Measurements from ENCODE around the gene CHST9. TPM values are rescaled to one million over a fixed set of nuclear protein-coding genes. Genes with fewer than 3 reads are reported as not detected.

Gene CHST9
- total RNA-seq, 4 donors from 2014 or later, result 0.21 to 0.98 (median 0.26) TPM

- Histone ChIP-seq H3K4me3 (no peak overlapping the region), H3K27me3 (no peaks in the 10 kb centered on the region), H3K9me3 (no peaks in the 10 kb centered on the region), H3K36me3 (no peaks in the 10 kb centered on the region), H3K27ac (no peak overlapping the region), H3K4me1 (no peaks in the 10 kb centered on the region)
- TF ChIP-seq POLR2A (IDR thresholded peaks at IDR 0.05), result no peak
- TF ChIP-seq CTCF (IDR thresholded peaks at IDR 0.05), result no peak
- no peak for TF ChIP-seq EP300 (IDR thresholded peaks at IDR 0.05)
- no peak for DNase-seq (ENCODE audit: low spot score in 2 of 2)
- WGBS, 2 donors, result 53% methylated on average over 3 of the region's 3 CpGs
These were observed 185.3 kb downstream of the CHST9 start for GRCh38 chr18:26999797-27000196.

GRCh38 chr18:26993568-26993967, 191.5 kb downstream of the CHST9 start:
- peaks cover 0 to 8% (median 0%) of the 10 kb centered on the region in 4 donors for H3K9me3 ChIP-seq
- no peaks in the 10 kb centered on the region for H3K36me3 ChIP-seq
- H3K4me3 ChIP-seq, result no peak overlapping the region
- H3K27ac ChIP-seq, result no peak overlapping the region
- 71 to 78% methylated on average over 6 of the region's 6 CpGs for WGBS, 2 donors
- H3K27me3 ChIP-seq, result no peaks in the 10 kb centered on the region
- no peak for DNase-seq (ENCODE audit: low spot score in 2 of 2)
- H3K4me1 ChIP-seq, result no peaks in the 10 kb centered on the region
- no peak for TF ChIP-seq CTCF (IDR thresholded peaks at IDR 0.05)
- no peak for TF ChIP-seq EP300 (IDR thresholded peaks at IDR 0.05)
- TF ChIP-seq POLR2A (IDR thresholded peaks at IDR 0.05), result no peak

GRCh38 chr18:26992926-26993325, 192.2 kb downstream of the CHST9 start:
- Histone ChIP-seq H3K27me3 (no peaks in the 10 kb centered on the region), H3K4me3 (no peak overlapping the region), H3K9me3 (peaks cover 0 to 8% (median 0%) of the 10 kb centered on the region in 4 donors), H3K36me3 (no peaks in the 10 kb centered on the region), H3K27ac (no peak overlapping the region), H3K4me1 (no peaks in the 10 kb centered on the region)
- no peak for TF ChIP-seq EP300 (IDR thresholded peaks at IDR 0.05)
- TF ChIP-seq POLR2A (IDR thresholded peaks at IDR 0.05), result no peak
- TF ChIP-seq CTCF (IDR thresholded peaks at IDR 0.05), result no peak
- WGBS, 2 donors, result 82 to 90% methylated on average over 2 of the region's 2 CpGs
- no peak for DNase-seq (ENCODE audit: low spot score in 2 of 2)

- TF ChIP-seq POLR2A (IDR thresholded peaks at IDR 0.05) (no peak), EP300 (IDR thresholded peaks at IDR 0.05) (no peak), CTCF (IDR thresholded peaks at IDR 0.05) (no peak)
- H3K4me1 ChIP-seq, result no peaks in the 10 kb centered on the region
These were observed 195.3 kb downstream of the CHST9 start for GRCh38 chr18:26989842-26990241.

DNA sequence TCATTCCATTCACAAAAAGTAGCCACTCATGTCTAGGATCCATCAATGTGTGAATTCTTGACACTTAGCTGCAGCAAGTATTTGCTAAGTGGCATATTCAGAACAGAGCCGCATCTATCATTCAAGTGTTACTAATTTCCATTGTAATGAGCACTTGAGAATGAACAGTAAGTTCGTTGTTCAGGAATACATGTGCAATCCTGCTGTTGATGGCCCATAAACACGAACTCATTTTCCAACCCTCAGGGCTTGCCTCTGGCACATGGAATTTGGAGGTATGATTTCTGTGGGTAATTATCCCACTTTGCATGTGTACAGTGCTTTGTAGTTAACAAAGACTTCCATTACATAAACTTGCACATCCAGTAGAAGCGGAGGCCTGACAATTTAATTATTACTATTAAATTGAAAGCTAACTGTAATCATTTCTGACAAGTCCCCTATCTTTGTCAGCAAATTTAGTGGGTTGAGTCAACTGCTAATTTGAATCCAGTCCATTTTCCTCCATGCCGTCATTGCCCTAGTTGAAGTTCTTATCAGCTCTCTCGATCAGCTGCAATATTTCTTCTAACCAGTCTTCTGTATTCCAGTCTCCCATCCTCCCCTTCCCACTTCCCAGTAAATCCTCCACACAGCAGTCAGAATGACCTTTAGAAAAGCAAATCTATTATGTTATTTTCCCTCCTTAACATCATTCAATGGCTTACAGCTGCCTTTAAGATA, 203.6 kb downstream of the CHST9 start:
- Histone ChIP-seq H3K27ac (peak overlapping the region in 1 of 4 donors; percentile 39), H3K4me1 (no peaks in the 10 kb centered on the region), H3K27me3 (no peaks in the 10 kb centered on the region), H3K4me3 (no peak overlapping the region), H3K9me3 (no peaks in the 10 kb centered on the region), H3K36me3 (no peaks in the 10 kb centered on the region)
- DNase-seq (ENCODE audit: low spot score in 2 of 2), result no peak
- TF ChIP-seq POLR2A (IDR thresholded peaks at IDR 0.05) (no peak), CTCF (IDR thresholded peaks at IDR 0.05) (no peak), EP300 (IDR thresholded peaks at IDR 0.05) (no peak)
- WGBS, 2 donors, result 46 to 58% methylated on average over 6 of the region's 6 CpGs

More at GRCh38 chr18:26989842-26990241, 195.3 kb downstream of the CHST9 start:
- H3K27me3 ChIP-seq, result no peaks in the 10 kb centered on the region
- DNase-seq (ENCODE audit: low spot score in 2 of 2), result no peak
- no peak overlapping the region for H3K4me3 ChIP-seq
- no peaks in the 10 kb centered on the region for H3K36me3 ChIP-seq
- no peak overlapping the region for H3K27ac ChIP-seq
- peaks cover 0 to 8% (median 0%) of the 10 kb centered on the region in 4 donors for H3K9me3 ChIP-seq
